GM23338 (cell line): ENCODE results near the gene NAPA. TPM values are rescaled to one million over a fixed set of nuclear protein-coding genes. Genes with fewer than 3 reads are reported as not detected.

Experiments
- ATAC-seq: fragments of 200-7000 bp; cut with Tn5 transposase; 3 replicates; pipeline ENCODE4 v1.9.1; 2020
- DNase-seq: peaks from one replicate; pipeline ENCODE4 v3.0.0-alpha.2; 2015; ENCODE audit warnings: low spot score
- H2AFZ ChIP-seq: fragments of 200-600 bp; sonication (generic); 2 replicates; pipeline ENCODE4 v1.8.0; 2016; ENCODE audit warnings: antibody characterized with exemption, mild to moderate bottlenecking, moderate library complexity
- H3F3A ChIP-seq: fragments of 200-600 bp; sonication (generic); replicated peaks from 2 replicates; pipeline ENCODE4 v1.8.0; 2017; ENCODE audit warnings: antibody characterized with exemption, mixed run types, low read depth
- H3K27ac ChIP-seq: fragments of 200-600 bp; sonication (generic); 2 replicates; pipeline ENCODE4 v1.6.1; 2016; ENCODE audit warnings: low read depth
- H3K27me3 ChIP-seq: fragments of 200-600 bp; sonication (generic); 2 replicates; pipeline ENCODE4 v1.8.0; 2016; ENCODE audit warnings: mild to moderate bottlenecking, mixed run types, moderate library complexity; ENCODE audit not compliant: insufficient read depth
- H3K36me3 ChIP-seq: fragments of 200-600 bp; sonication (generic); 2 replicates; pipeline ENCODE4 v1.8.0; 2016; ENCODE audit warnings: mild to moderate bottlenecking; ENCODE audit not compliant: insufficient read depth
- H3K4me1 ChIP-seq: fragments of 200-600 bp; sonication (generic); 2 replicates; pipeline ENCODE4 v1.8.0; 2016; ENCODE audit warnings: mild to moderate bottlenecking, moderate library complexity; ENCODE audit not compliant: insufficient read depth
- H3K4me2 ChIP-seq: fragments of 200-600 bp; sonication (generic); 2 replicates; pipeline ENCODE4 v1.7.1; 2017; ENCODE audit warnings: mixed run types
- H3K4me3 ChIP-seq: fragments of 200-600 bp; sonication (generic); 2 replicates; pipeline ENCODE4 v1.6.1; 2016; ENCODE audit warnings: mixed run types
- H3K79me2 ChIP-seq: fragments of 200-600 bp; sonication (generic); replicated peaks from 2 replicates; pipeline ENCODE4 v1.8.0; 2017; ENCODE audit warnings: mild to moderate bottlenecking; ENCODE audit not compliant: insufficient read depth
- H3K9me2 ChIP-seq: fragments of 200-600 bp; sonication (generic); 2 replicates; pipeline ENCODE4 v1.8.0; 2017; ENCODE audit not compliant: insufficient read depth
- H4K20me1 ChIP-seq: fragments of 200-600 bp; sonication (generic); replicated peaks from 2 replicates; pipeline ENCODE4 v1.8.0; 2017; ENCODE audit warnings: mild to moderate bottlenecking; ENCODE audit not compliant: insufficient read depth
- H3K27ac Mint-ChIP-seq: 2 replicates; pipeline ENCODE4 v1.8.0; 2020; ENCODE audit warnings: inconsistent platforms, mild to moderate bottlenecking, moderate library complexity, mixed read lengths
- H3K27me3 Mint-ChIP-seq: 3 replicates; pipeline ENCODE4 v1.8.0; 2022; ENCODE audit warnings: low read depth, mild to moderate bottlenecking, moderate library complexity, mixed read lengths, inconsistent platforms; ENCODE audit not compliant: insufficient read depth, poor library complexity
- H3K36me3 Mint-ChIP-seq: 3 replicates; pipeline ENCODE4 v1.8.0; 2021; ENCODE audit warnings: low read depth, mild to moderate bottlenecking, inconsistent platforms, moderate library complexity, mixed read lengths
- H3K4me1 Mint-ChIP-seq: 3 replicates; pipeline ENCODE4 v1.8.0; 2020; ENCODE audit warnings: mild to moderate bottlenecking, inconsistent platforms, mixed read lengths
- H3K4me3 Mint-ChIP-seq: 3 replicates; pipeline ENCODE4 v1.8.0; 2021; ENCODE audit warnings: moderate library complexity, mild to moderate bottlenecking, inconsistent platforms, mixed read lengths
- H3K9me3 Mint-ChIP-seq: 3 replicates; pipeline ENCODE4 v1.8.0; 2020; ENCODE audit warnings: moderate library complexity, mild to moderate bottlenecking, inconsistent platforms, mixed read lengths
- CTCF ChIP-seq, 2 experiments: fragments of 200-600 bp in 1 of 2; sonication (generic) in 1 of 2; conservative IDR thresholded peaks; 2 replicates each; pipeline versions ENCODE4 v1.5.1 to v1.6.1; 2016 to 2017; ENCODE audit warnings: antibody characterized with exemption in 2 of 2, low read depth in 2 of 2, mild to moderate bottlenecking in 2 of 2, moderate library complexity in 1 of 2
- EZH2 ChIP-seq: fragments of 200-600 bp; sonication (generic); IDR thresholded peaks from one replicate; pipeline ENCODE4 v1.8.0; 2017; ENCODE audit warnings: antibody characterized with exemption, mild to moderate bottlenecking, low read depth; ENCODE audit not compliant: unreplicated experiment
- EZH2phosphoT487 ChIP-seq: fragments of 200-600 bp; sonication (generic); IDR thresholded peaks from one replicate; pipeline ENCODE4 v1.8.1; 2018; ENCODE audit warnings: antibody characterized with exemption; ENCODE audit not compliant: unreplicated experiment
- JUNB ChIP-seq: IDR thresholded peaks from one replicate; pipeline ENCODE4 v1.6.1; 2016; ENCODE audit warnings: antibody characterized with exemption; ENCODE audit not compliant: unreplicated experiment
- NANOG ChIP-seq: IDR thresholded peaks from 2 replicates; pipeline ENCODE4 v1.6.1; 2016; ENCODE audit warnings: antibody characterized with exemption, borderline replicate concordance
- POLR2AphosphoS5 ChIP-seq: IDR thresholded peaks from 2 replicates; pipeline ENCODE4 v1.6.1; 2016; ENCODE audit warnings: antibody characterized with exemption, low read depth
- STAT1 ChIP-seq: IDR thresholded peaks from one replicate; pipeline ENCODE4 v1.6.1; 2016; ENCODE audit warnings: antibody characterized with exemption; ENCODE audit not compliant: unreplicated experiment
- ZNF114 ChIP-seq: fragments of 250-450 bp; sonication (Bioruptor Pico); IDR thresholded peaks from 2 replicates; pipeline ENCODE4 v1.5.0; 2020; ENCODE audit warnings: mild to moderate bottlenecking, moderate library complexity
- ZNF331 ChIP-seq: fragments of 250-450 bp; sonication (Bioruptor Pico); IDR thresholded peaks from 2 replicates; pipeline ENCODE4 v1.5.0; 2020; ENCODE audit warnings: low read depth, mild to moderate bottlenecking, moderate library complexity
- polyA plus RNA-seq: library from polyadenylated mRNA; unstranded; fragments of >200 nt; fragmentation: Nextera tagmentation; extraction: Ambion mirVana; gene quantifications from 2 replicates; pipeline ENCODE4 v1.2.1, GENCODE V29; 2016
- total RNA-seq: library from RNA; depleted of rRNA; stranded (reverse); fragments of >200 nt; shearing (Covaris generic); gene quantifications from 2 replicates; pipeline ENCODE4 v1.2.3, GENCODE V29; 2014
- TF ChIP-seq, protein P1 (sequence below): IDR thresholded peaks from one replicate; pipeline ENCODE4 v1.6.1; 2018; ENCODE audit warnings: antibody characterized with exemption; ENCODE audit not compliant: unreplicated experiment
- TF ChIP-seq, protein P2 (sequence below): IDR thresholded peaks from 2 replicates; pipeline ENCODE4 v1.6.1; 2016; ENCODE audit warnings: antibody characterized with exemption
- TF ChIP-seq, protein P3 (sequence below): fragments of 250-450 bp; sonication (Bioruptor Pico); IDR thresholded peaks from 2 replicates; pipeline ENCODE4 v1.5.0; 2020; ENCODE audit warnings: mild to moderate bottlenecking, moderate library complexity

NAPA gene
- total and polyA plus RNA-seq, 2 experiments from 2014 or later = 52.0 to 72.1 TPM

DNA sequence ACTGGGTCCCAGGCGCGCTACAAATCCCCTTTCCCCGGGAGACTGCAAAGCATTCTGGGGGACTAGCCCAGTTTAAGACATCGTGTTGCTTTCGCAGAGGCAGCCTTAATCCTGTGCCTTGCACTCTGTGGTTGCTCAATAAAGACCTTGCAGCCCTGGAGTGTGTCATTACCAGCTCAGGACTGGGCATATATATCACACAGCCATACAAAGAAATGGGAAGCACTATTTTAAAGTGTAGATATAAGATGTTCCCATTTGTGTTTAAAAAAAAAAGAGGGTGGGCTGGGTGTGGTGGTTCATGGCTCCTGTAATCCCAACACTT is 11.1 kb downstream of the NAPA start (continued):
- TF ChIP-seq, protein P1, sequence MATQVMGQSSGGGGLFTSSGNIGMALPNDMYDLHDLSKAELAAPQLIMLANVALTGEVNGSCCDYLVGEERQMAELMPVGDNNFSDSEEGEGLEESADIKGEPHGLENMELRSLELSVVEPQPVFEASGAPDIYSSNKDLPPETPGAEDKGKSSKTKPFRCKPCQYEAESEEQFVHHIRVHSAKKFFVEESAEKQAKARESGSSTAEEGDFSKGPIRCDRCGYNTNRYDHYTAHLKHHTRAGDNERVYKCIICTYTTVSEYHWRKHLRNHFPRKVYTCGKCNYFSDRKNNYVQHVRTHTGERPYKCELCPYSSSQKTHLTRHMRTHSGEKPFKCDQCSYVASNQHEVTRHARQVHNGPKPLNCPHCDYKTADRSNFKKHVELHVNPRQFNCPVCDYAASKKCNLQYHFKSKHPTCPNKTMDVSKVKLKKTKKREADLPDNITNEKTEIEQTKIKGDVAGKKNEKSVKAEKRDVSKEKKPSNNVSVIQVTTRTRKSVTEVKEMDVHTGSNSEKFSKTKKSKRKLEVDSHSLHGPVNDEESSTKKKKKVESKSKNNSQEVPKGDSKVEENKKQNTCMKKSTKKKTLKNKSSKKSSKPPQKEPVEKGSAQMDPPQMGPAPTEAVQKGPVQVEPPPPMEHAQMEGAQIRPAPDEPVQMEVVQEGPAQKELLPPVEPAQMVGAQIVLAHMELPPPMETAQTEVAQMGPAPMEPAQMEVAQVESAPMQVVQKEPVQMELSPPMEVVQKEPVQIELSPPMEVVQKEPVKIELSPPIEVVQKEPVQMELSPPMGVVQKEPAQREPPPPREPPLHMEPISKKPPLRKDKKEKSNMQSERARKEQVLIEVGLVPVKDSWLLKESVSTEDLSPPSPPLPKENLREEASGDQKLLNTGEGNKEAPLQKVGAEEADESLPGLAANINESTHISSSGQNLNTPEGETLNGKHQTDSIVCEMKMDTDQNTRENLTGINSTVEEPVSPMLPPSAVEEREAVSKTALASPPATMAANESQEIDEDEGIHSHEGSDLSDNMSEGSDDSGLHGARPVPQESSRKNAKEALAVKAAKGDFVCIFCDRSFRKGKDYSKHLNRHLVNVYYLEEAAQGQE = no peak
- TF ChIP-seq EZH2phosphoT487 = no peak

DNA sequence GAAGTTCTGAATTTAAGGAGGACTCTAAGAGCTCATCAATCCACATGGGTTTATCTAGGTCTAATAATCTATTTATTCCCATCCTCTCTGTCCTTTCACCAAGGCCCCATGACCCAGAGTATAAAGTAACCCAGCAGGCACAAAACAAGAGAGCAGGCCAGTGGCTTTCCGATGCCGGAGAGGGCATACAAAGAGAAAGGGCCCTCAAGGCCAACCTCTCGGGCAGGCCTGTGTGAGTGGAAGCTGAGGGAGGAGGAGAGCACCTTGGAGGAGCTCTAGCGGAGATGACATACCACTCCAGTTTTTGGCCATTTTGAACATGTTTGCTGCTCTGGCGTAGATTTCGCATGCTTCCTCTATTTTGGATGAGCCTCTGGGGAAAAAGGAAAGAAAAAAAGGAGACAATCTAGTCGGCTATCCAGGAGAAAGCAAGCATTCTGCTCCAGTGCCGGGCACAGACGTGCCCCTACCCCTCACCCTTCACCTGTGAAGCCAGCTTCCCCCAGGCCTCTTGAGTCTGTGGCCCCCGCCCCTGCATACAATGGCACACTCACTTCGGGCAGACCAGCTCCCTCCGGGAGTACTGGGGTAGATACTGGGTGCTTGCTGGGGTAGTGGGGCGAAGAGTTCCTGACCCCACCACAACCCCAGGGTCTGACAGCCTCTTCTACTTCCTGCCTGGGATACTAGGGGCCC is 11.6 kb downstream of the NAPA start:
- no peaks in the 10 kb centered on the region for H3K36me3 ChIP-seq
- H3K27ac Mint-ChIP-seq = no peak overlapping the region; the same call in 1 of the 2 replicates
- H3K9me2 ChIP-seq = no peaks in the 10 kb centered on the region
- no peak overlapping the region for H3K4me3 ChIP-seq
- no peak overlapping the region; the same call in 2 of the 3 replicates for H3K4me3 Mint-ChIP-seq
- peaks cover 26% of the 10 kb centered on the region for H3K79me2 ChIP-seq
- H4K20me1 ChIP-seq = peaks cover 3% of the 10 kb centered on the region; the same call in 1 of the 2 replicates
- H3K4me2 ChIP-seq = no peak overlapping the region
- peaks cover 27% of the 10 kb centered on the region for H3K4me1 Mint-ChIP-seq
- H3K4me1 ChIP-seq = peaks cover 14% of the 10 kb centered on the region
- no peak for DNase-seq
- H3K27me3 ChIP-seq = no peaks in the 10 kb centered on the region
- 0 out of 2 replicates have a peak, but pooled peaks cover 3% of the 10 kb centered on the region for H3F3A ChIP-seq
- no peaks in the 10 kb centered on the region; the same call in 2 of the 3 replicates for H3K9me3 Mint-ChIP-seq
- H2AFZ ChIP-seq = no peak overlapping the region
- peaks cover 6% of the 10 kb centered on the region; the same call in 2 of the 3 replicates for H3K36me3 Mint-ChIP-seq
- peaks cover 14% of the 10 kb centered on the region for H3K27me3 Mint-ChIP-seq
- no peak for ATAC-seq
- H3K27ac ChIP-seq = no peak overlapping the region; the same call in 1 of the 2 replicates
- TF ChIP-seq, protein P2, sequence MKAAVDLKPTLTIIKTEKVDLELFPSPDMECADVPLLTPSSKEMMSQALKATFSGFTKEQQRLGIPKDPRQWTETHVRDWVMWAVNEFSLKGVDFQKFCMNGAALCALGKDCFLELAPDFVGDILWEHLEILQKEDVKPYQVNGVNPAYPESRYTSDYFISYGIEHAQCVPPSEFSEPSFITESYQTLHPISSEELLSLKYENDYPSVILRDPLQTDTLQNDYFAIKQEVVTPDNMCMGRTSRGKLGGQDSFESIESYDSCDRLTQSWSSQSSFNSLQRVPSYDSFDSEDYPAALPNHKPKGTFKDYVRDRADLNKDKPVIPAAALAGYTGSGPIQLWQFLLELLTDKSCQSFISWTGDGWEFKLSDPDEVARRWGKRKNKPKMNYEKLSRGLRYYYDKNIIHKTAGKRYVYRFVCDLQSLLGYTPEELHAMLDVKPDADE = no peak
- TF ChIP-seq POLR2AphosphoS5 = no peak
- TF ChIP-seq ZNF331 (CRISPR knock-in tag) = no peak
- TF ChIP-seq CTCF (conservative IDR thresholded peaks at IDR 0.05; ENCODE audit: low read depth in 2 of 2) = no peak
- no peak for TF ChIP-seq EZH2phosphoT487
- TF ChIP-seq STAT1 = no peak
- TF ChIP-seq ZNF114 (CRISPR knock-in tag) = no peak
- no peak for TF ChIP-seq NANOG
- TF ChIP-seq, protein P3, sequence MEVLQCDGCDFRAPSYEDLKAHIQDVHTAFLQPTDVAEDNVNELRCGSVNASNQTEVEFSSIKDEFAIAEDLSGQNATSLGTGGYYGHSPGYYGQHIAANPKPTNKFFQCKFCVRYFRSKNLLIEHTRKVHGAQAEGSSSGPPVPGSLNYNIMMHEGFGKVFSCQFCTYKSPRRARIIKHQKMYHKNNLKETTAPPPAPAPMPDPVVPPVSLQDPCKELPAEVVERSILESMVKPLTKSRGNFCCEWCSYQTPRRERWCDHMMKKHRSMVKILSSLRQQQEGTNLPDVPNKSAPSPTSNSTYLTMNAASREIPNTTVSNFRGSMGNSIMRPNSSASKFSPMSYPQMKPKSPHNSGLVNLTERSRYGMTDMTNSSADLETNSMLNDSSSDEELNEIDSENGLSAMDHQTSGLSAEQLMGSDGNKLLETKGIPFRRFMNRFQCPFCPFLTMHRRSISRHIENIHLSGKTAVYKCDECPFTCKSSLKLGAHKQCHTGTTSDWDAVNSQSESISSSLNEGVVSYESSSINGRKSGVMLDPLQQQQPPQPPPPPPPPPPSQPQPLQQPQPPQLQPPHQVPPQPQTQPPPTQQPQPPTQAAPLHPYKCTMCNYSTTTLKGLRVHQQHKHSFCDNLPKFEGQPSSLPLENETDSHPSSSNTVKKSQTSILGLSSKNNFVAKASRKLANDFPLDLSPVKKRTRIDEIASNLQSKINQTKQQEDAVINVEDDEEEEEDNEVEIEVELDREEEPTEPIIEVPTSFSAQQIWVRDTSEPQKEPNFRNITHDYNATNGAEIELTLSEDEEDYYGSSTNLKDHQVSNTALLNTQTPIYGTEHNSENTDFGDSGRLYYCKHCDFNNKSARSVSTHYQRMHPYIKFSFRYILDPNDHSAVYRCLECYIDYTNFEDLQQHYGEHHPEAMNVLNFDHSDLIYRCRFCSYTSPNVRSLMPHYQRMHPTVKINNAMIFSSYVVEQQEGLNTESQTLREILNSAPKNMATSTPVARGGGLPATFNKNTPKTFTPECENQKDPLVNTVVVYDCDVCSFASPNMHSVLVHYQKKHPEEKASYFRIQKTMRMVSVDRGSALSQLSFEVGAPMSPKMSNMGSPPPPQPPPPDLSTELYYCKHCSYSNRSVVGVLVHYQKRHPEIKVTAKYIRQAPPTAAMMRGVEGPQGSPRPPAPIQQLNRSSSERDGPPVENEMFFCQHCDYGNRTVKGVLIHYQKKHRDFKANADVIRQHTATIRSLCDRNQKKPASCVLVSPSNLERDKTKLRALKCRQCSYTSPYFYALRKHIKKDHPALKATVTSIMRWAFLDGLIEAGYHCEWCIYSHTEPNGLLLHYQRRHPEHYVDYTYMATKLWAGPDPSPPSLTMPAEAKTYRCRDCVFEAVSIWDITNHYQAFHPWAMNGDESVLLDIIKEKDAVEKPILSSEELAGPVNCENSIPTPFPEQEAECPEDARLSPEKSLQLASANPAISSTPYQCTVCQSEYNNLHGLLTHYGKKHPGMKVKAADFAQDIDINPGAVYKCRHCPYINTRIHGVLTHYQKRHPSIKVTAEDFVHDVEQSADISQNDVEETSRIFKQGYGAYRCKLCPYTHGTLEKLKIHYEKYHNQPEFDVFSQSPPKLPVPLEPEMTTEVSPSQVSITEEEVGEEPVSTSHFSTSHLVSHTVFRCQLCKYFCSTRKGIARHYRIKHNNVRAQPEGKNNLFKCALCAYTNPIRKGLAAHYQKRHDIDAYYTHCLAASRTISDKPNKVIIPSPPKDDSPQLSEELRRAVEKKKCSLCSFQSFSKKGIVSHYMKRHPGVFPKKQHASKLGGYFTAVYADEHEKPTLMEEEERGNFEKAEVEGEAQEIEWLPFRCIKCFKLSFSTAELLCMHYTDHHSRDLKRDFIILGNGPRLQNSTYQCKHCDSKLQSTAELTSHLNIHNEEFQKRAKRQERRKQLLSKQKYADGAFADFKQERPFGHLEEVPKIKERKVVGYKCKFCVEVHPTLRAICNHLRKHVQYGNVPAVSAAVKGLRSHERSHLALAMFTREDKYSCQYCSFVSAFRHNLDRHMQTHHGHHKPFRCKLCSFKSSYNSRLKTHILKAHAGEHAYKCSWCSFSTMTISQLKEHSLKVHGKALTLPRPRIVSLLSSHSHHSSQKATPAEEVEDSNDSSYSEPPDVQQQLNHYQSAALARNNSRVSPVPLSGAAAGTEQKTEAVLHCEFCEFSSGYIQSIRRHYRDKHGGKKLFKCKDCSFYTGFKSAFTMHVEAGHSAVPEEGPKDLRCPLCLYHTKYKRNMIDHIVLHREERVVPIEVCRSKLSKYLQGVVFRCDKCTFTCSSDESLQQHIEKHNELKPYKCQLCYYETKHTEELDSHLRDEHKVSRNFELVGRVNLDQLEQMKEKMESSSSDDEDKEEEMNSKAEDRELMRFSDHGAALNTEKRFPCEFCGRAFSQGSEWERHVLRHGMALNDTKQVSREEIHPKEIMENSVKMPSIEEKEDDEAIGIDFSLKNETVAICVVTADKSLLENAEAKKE = no peak
- no peak for TF ChIP-seq JUNB
- no peak for TF ChIP-seq EZH2
